22Rv1 (cell line): ENCODE results near the gene REXO4.

ENCODE experiments used
- H3K27ac ChIP-seq: fragments of 450-650 bp; 2 replicates; pipeline ENCODE4 v1.5.1; 2017
- ZFX ChIP-seq: fragments of 450-650 bp; IDR thresholded peaks from 2 replicates; pipeline ENCODE4 v1.6.1; 2017; ENCODE audit warnings: antibody characterized with exemption, borderline replicate concordance
- TF ChIP-seq, protein P1 (sequence below): fragments of 450-650 bp; IDR thresholded peaks from 2 replicates; pipeline ENCODE4 v1.5.1; 2017; ENCODE audit warnings: mild to moderate bottlenecking

The REXO4 gene

DNA sequence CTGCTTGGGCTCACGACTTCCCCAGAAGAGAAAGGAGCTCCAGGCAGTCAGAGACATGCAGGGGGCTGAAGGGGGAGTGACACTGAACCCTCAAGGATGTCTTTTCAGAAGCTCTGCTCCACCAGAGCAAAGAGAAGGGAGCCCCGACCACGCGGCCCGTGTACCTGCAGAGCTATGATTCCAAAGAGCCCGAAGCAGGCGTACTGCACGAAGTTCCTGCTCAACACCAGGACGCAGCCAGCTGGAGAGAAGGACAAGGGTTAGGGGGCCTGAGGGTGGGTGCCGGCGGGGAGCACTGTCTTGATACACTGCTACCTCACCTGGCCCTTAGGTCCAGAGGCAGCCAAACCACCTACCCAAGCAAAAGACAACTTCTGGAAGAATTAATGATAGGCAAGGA lies 51.4 kb downstream of the REXO4 start:
- TF ChIP-seq ZFX, result no peak
- TF ChIP-seq, protein P1, sequence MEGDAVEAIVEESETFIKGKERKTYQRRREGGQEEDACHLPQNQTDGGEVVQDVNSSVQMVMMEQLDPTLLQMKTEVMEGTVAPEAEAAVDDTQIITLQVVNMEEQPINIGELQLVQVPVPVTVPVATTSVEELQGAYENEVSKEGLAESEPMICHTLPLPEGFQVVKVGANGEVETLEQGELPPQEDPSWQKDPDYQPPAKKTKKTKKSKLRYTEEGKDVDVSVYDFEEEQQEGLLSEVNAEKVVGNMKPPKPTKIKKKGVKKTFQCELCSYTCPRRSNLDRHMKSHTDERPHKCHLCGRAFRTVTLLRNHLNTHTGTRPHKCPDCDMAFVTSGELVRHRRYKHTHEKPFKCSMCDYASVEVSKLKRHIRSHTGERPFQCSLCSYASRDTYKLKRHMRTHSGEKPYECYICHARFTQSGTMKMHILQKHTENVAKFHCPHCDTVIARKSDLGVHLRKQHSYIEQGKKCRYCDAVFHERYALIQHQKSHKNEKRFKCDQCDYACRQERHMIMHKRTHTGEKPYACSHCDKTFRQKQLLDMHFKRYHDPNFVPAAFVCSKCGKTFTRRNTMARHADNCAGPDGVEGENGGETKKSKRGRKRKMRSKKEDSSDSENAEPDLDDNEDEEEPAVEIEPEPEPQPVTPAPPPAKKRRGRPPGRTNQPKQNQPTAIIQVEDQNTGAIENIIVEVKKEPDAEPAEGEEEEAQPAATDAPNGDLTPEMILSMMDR, result no peak
- no peak overlapping the region for H3K27ac ChIP-seq

GRCh38 chr9:133362359-133363044 lies 55.3 kb downstream of the REXO4 start:
- no peak for TF ChIP-seq ZFX
- H3K27ac ChIP-seq, result peak overlapping the region; percentile 35; the same call in 1 of the 2 replicates

DNA sequence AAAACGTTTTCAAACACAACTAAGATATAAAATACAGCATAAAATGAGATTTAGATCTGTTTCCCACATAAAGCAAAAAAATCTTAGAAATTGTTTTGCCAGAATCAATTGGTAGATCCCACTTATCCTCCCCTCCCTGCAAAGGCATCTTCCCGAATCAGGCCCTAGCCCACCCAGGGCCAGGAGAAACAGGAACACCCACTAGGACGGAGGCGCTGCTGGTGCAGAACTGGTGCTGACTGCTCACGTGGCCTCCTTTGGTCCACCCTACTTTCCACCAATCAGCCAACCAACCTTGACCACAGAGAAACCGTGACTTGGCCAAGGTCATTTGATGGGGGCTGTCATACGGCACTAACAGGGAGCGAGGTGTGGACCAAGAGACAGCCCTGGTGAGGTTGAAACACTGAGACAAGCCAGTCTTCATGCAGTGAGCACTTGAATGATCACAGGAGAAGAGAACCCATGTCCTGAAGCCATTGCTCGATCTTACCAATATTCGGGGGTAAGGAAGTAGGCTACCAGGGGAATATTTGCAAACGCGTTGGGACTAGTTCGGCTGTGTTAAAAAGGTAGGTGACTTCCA lies 56.2 kb downstream of the REXO4 start:
- TF ChIP-seq, protein P1, result no peak
- no peak for TF ChIP-seq ZFX
- 0 out of 2 replicates have a peak overlapping the region, but pooled peaks have one; percentile 18 for H3K27ac ChIP-seq

DNA sequence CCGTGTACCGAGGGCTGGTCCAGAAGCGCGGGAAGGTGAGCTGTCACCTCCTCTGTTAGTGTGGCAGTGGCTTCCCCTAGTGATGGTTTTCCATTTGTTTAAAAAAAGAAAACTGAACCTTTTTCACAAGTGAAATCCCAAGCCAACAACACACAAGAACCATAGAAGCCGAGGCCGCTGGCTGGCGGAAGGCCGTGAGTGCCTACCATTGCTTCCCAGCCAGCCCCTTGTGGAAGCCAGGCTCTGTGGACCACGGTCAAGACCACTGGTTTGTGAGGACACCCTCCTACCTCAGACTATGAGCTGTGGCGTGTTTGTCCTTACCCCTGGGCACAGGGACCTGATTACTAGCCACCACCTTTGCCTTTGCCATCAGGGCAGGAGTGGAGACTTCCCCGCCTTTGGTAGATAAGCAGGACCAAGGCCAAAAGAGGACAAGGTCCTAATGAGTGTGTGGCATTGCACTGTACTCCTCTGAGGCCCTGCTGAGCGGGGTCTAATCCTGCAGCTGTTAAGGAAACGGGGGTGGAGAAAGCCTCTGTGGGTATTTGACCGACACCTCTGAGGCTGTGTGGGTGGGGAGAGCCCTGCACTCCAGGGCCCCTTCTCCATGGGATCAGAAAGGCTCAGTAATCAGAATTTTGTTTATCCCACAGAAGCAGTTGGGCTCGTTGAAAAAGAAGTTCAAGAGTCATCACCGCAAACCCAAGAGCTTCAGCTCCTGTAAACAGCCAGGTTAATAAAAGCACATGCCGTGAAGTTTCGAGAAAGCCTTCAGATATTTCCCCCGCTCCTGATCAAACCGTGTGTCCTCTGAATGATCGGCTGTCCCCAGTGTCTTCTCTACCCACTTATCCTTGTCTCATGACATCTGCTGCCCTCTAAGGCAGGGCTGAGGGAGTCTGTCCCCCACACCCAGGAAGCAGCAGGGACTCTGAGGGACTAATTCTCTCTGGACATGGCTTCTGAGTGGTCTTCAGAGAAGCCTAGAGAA lies 57.1 kb downstream of the REXO4 start:
- H3K27ac ChIP-seq, result 0 out of 2 replicates have a peak overlapping the region, but pooled peaks have one; percentile 18
- TF ChIP-seq, protein P1, result no peak
- no peak for TF ChIP-seq ZFX

- TF ChIP-seq, protein P1, result 0 out of 2 replicates have a peak, but pooled peaks have one; percentile 18
- no peak for TF ChIP-seq ZFX
- no peak overlapping the region for H3K27ac ChIP-seq
Measured at GRCh38 chr9:133359399-133360175, 58.2 kb downstream of the REXO4 start.

DNA sequence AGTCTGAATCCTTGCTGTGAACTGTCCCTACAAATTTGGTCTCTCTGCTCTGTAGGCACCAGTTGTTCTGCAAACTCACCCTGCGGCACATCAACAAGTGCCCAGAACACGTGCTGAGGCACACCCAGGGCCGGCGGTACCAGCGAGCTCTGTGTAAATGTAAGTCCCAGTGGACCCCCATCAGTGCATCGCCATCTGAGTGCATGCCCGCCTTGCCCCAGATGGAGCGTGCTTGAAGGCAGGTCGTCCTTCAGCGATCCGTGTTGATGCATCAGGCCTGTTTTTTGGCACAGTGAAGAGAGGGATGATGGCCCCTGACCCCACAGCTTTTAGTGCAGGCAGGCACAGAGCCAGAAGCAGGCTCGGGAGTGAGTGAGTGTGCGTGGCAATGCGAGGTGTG lies 60.2 kb downstream of the REXO4 start:
- H3K27ac ChIP-seq, result peak overlapping the region; percentile 71
- TF ChIP-seq ZFX, result no peak
- TF ChIP-seq, protein P1, result no peak
